GM19238 (cell line): ENCODE results near the gene STAC3.

Experiments used
- DNase-seq: peaks from one replicate; pipeline ENCODE4 v3.0.0; 2011; ENCODE audit warnings: low spot score; ENCODE audit not compliant: insufficient read length

STAC3 gene

DNA sequence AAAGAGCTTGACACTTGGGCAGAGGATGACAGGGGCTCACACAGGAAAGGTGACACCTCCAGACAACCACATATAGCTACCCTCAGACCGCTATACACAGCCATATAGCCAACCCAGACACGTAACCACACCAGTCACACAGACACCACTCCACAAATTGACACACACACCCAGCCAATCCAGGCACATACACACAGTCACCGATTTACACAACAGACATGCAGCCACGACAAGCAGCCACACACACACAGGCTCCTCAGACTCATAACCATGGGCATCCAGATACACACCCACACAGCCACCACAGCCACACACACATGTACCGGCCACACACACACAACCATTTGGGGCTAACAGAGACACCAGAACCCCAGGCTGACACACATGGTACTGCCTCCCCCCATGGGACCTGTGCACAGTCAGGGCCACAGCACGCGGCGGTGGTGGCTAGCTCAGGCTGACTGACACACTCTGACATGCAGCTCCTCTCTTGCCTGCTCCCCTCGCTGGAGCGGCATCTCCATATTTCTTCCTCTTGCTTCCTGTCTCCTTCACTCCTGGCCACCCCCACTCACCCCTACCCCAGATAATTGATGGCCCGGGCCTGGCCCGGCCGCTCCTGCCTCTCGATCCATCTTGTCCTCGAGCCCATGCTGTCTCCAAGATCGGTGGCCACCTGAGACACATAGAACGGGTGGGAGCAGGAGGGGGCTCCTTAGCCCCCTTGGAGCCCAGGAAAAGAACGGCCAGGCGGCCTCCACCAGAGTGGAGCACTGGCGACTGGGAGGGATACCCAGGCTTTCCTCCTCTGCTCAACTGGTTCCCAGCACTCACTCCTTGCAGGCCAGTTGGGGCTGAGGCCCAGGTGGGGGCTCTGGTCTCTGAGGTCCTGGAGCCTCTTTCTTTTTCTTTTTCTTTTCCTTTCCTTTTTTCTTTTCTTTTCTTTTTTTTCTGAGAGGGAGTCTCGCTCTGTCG lies 27.5 kb downstream of the STAC3 start:
- no peak for DNase-seq

DNA sequence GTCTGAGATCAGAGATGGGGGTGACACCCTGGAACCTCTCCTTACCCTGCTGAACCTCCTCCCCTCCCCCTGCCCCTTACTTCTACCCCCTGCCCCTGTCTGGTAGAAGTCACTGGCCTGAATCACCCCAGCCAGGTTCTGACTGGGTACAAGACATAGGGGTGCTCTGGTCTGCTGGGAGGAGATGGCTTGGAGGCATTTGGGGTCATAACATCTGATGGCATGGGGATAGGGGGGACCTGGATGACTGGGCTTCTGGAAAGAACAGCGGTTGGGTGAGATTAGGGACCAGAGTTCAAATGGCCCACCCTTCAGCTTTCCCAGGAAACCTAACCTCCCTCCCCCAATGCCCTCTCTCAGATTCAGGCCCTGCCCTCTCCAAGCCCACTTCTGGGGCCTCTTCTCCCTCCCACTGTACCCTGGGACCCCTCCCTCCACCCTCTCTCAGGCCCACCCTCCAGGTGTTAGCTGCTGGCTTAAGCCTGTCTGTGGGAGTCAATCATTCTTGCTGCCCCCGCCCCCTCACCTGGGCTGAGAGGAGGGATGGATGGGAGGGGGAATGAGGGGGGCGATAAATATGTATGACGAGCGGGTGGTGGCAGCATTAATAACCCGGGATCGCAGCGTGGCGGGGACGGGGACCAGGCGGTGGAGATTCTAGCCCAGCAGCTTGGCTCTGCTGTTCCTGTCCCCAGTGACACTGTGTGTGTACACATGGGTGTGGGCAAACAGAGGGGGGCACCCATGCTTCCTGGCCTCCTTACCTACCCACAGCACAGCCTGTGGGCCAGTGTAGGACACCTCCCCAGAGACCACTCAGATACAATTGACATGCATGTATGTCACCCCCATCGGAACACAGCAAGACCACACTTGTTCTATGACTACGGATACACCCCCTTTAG lies 28.4 kb downstream of the STAC3 start:
- no peak for DNase-seq

DNA sequence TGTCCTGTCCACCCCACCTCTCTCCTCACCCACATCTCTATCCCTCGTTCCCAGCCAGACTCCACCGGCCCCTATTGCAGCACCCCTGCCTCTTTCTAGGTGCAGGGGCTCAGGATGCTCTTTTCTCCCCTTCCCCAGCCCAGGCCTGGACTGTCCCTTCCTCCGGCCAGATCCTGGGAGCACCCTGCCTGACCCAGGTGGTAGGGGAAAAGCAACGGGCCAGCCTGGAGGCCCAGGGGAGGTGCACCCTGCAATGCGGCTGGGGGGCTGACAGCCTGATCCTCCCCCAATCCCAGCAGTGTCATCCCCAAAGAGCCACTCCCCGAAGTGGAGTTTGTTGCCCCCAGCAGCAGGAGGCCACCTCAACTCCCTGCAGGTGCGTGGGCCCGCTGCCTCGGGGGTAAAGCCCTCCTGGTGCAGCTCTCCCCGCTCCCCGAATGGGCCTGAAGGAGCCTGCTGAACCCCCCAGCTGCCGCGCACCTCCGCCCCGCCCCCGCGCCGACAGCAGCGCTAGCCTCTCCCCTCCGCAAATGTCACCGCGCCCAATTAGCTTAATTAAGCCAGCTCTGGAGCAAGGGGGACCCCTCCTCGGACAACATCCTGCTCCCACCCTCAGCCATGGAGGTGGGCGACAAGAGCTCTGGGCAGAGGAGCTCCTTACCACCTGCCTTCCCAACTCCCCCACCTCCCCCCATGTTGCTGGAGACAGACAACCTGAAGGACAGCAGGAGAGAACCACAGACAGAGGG lies 29.6 kb downstream of the STAC3 start:
- DNase-seq: no peak

DNA sequence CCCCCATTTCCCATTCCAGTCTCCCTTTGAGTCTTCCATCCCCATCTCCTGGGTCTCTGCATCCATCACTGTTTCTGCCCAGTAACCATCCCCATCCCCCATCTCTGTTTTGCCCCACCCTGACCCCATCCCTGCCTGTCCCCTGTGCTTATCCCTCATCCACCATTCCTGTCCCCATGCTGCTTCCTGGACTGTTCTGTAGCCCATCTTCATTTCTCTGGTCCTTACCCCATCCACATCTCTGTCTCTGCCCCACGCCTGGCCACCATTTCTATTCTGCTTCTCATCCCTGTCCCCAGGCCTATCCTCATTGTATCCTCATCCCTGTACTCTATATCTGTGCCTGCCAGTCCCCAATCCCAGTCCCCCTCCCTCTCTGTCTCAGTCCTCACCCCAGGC lies 30.2 kb downstream of the STAC3 start:
- no peak for DNase-seq

DNA sequence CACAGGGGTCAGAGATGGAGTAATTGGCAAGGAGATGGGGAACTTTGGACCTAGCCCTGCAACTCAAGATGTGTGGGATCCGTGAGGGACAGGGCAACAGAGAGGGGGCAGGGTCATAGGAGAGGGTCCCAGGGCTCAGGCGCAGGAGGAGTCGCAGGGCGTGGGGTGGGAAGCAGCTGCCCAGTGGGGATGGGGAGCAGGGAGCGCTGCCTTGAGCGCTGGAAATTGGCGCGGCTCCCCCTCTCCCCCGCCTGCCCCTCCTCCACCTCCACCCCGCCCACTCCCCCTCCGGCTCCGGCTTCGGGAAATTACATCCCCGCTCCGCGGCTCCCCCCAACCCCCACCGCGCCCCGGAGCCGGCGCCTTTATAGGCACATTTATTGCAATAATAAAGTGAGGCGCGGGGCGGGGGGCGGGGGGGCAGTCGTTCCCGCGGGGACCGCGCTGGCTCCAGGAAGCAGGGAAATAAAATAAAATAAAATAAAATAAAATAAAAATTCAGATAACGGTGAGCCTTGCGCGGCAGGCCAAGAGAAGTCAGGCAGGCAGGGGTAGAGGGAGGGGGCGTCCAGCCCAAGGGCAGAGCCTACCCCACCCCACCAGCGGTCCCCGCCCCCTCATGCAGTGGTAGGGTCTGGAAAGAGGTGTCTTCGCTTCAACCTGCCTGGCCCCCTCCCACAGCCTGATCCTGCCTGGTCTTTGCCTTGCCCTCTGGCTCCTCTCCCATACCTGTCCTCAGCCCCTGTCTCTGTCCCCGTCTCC lies 30.8 kb downstream of the STAC3 start:
- DNase-seq: no peak

DNA sequence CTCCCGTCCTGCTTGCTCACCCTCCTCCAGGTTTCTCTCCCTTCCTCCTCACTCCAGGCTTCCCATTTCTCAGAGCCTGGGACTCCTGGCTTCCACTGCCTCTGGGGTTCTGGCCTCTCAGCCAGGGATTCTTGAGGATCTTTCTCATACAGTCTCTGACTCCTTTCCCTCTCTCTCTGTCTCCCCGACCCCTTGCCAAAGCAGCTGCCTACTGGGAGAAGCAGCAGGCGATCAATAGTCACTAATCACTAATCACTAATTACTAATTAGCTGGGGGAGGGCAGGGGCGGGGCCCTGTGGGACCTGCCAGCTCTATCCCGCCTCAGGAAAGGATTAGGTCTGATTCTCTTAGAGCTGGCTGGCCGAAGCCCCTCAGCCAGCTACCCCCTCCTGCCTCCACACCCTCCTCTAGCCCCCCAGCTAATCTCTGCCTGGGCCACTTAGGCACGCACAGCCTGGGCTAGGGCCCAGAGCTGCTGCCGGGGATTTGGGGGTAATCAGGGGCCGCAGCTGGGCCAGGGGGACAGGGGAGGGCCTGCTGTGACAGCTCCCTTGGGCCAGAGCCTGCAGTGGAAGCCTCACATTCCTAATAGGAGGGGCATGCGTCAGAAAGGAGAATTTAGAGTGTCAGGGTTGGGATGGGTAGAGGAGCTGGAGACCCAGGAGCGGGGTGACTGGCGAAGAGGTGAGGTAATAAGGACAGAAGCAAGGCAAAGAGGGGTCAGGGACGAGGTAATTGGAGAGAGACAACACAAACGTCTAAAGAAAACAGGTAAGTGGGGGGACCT lies 31.6 kb downstream of the STAC3 start:
- DNase-seq: no peak

DNA sequence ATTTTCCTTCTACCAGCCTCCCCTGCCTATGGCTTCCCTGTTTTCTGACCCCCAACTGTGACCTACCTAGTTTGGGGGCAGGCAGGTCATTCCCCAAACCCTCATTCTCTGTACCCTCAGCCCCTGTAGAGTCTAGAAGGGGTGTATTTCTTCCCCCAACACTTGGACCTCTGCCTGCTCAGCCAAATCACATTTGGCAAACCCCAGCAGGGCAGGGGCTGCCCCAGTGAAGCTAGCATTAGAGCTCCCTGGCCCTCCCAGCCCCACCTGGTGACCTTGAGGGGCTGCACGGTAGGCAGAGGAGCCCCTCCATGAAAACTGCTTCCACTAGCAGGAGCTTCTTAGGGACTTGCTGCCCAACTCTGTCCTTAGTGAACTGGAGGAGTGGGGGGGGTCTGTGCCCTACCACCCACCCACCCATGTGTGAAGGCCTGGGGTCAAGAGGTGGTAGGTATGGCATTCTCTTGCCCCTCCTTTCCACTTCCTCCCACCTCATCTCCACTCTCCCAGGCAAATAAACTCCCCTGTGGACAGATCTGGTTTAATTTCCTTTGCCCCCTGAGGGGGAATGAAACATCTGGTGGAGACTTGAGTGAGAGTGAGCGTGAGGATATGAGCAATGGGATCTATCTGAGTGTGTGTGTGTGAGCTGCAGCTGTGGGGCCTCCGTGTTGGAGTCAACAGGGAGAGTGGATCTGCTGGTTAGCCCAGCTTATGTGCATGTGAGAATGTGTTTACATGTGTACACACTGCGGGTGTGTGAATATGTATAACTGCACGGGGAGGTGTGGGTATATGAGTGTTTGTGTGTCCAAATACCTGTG lies 32.7 kb downstream of the STAC3 start:
- DNase-seq: no peak

DNA sequence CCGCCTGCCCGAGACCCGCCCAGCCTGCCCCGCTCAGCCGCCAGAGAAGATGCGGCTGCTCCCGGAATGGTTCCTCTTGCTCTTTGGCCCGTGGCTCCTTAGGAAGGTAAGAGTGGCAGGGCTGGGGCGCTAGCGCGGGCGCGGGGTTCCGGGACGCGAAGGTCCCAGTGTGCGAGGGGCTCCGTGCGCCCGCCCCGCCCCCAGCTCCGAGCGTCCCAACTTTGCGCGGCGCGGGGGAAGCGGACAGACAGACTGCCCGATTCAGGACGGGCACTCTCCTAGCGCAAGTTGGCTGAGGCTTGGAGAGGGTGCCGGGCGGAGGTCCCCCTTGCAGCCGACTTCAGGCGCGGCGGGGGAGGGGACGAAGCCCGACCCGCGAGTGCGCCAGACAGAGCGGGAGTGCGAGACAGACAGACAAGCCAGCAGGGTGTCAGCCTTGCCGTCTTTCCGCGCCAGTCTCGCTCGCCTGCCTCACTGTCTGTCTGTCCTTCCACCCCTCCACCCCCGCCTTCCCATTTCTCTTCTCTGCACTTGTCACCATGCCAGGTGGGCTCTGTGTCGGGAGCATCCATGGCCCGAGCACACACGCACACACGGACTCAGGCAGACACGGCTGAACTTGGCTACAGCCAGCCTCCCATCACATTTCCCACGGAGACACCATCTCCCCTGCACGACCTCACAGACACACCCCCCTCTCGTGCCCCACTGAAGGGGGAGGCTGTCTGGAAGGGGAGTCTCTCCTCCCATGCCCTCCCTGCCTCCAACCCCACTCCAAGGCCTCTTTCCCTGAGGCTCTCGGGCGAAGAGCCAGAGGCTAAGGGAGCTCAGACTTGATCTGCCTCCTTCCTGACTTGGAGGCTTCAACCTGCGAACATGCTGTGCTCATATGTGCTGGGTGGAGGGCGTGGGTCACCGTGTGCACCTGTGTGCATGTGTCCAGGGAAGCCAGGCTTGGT lies 33.8 kb downstream of the STAC3 start:
- no peak for DNase-seq

DNA sequence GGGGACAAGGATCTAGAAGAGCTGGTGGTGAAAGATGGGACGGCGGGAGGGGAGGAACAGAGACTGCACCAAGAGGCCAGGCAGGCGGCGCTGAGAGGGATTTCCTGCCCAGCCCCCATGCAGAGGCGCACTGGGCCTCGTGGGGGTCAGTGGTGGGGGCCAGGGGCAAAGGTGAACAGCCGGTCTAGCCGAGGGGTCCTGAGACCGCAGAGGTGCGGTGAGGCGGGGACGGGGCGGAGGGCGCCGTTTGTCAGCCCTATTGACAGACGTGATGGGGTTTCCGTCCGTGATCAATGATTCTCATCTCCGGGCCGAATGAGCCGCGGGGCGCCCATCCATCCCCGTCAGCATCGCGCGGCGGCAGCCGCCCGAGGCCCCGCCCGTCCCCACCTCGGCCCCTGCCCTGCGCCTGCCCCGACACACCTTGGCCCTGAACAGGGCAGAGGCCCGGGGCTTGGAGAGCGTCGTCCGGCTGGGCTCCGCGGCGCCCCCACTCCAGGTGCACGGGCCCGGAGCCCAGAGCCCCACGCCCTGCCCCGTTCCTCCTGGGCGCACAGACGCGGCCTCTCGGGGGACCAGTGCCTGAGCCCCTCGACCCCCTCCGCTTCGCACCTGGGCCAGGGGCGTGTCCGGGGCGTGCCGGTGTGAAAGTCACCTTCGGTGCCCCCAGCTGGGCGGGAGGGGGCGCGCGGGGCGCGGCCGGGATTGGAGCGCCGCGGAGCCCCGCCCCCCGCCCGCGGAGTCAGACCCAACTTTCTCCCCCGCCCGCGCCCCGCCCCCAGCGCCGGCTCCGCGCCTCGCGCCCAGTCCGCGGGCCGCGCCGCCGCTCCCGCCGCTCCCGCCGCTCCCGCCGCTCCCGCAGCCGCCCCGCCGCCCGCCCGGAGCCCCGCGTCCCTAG lies 34.7 kb downstream of the STAC3 start, which contains the start of gene NXPH4:
NXPH4 (plus strand) TSS at position 781 of the 898 bp plus-strand sequence. CDS start 176 bp downstream, outside the sequence.
- peak; percentile 71 for DNase-seq

DNA sequence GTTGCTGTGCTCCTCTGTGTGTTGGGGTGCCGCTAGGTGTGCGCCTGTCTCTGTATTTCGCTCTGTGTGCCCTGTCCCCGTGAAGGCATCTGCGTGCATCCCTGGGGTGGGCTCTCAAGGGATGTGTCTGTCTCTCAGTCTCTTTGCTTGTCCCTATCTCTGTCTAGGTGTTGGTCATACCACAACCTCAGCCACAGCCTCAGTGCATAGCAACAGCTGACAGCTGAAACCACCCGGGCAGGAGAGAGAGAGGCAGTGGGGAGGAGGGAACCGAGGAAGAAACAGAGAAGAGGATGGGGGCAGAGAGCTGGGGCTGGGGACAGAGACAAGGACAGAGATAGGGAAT lies 35.3 kb downstream of the STAC3 start:
- peak; percentile 66 for DNase-seq

DNA sequence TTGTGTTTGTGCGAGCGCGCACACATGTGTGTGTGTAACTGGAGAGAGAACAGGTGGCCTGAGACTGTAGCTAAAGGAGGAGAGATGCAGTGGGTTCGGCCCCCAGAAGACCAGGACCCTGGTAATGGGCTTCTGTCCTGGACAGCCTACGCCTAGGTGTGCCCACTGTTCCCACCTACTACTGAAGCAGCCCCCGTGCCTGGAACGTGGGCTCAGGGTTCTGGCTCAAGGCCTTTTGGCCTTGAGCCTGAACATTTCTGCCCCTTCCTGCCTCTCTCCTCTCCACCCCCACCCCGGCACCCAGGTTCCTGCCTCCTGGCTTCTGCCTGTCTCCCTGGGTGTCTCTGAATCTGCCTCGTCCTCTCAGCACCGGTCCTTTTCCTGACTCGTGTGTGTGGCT lies 35.9 kb downstream of the STAC3 start:
- no peak for DNase-seq

DNA sequence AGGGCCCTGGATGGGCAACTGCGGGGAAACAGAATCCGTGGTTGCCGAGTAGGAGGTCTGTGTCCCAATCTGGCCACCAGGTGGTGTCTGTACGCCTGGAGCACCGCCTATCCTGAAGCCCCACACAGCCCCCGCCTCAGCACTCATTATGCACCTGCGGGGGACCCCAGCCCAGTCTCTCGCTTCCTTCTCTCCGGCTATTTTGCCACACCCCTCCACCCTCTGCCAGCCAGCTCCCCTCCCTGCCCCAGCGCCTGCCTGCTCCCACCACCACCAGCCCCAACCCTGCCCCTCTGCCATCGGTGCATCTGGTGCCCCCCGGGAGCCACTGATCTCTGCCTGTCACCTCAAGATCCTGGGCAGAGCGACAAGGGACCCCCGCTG lies 36.6 kb downstream of the STAC3 start:
- peak; percentile 82 for DNase-seq

DNA sequence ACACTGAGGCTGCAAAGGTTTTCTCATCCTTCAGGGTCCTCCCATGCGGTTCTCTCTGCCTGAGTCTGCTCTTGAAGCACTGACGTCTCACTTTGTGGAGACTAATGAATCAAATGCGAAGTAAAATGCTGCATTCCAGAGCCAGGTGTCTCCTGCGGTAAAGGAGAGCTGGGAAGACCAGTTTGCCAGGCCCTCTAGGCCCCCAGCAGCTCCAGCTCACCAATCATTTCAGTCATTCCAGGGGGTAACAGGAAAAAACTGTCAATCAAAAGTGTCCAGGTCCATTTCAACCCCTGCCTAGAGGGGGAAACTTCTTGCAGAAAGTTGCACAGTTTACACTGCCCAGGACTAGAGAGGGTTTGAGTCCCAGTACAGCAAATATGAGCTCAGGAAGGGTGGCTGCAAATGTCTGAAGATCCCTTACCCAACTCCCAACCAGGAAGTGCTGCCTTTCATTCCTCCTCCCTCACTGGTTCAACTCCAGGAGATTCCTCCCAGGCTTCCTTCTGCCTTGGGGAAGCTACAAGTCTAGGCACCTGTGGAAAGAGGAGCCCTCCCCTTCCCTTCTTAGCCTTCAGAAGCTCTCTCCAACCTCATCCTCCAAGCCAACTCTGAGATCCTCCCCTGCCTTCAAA lies 37.1 kb downstream of the STAC3 start:
- no peak for DNase-seq

DNA sequence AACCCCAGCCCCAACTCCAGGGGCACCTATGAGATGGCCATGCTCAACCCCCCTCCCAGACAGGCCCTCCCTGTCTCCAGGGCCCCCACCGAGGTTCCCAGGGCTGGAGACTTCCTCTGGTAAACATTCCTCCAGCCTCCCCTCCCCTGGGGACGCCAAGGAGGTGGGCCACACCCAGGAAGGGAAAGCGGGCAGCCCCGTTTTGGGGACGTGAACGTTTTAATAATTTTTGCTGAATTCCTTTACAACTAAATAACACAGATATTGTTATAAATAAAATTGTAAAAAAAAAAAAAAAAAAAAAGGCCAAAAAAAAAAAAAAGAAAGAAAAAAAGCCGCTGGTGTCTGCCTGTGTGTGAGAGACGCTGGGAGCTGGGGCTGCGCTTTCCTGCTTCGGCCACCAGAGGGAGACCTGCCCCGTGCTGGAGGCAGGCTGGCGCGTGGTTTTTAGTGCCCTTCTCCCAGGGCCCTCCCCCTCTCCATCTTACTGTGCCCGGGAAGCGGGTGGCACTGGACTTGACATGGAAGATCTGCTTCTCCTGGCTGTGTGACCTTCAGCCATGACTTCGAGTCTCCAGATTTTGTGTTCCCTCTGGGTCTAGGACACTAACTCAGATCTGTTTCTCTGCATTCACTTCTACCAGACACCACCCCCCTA lies 37.8 kb downstream of the STAC3 start:
- peak; percentile 96 for DNase-seq

DNA sequence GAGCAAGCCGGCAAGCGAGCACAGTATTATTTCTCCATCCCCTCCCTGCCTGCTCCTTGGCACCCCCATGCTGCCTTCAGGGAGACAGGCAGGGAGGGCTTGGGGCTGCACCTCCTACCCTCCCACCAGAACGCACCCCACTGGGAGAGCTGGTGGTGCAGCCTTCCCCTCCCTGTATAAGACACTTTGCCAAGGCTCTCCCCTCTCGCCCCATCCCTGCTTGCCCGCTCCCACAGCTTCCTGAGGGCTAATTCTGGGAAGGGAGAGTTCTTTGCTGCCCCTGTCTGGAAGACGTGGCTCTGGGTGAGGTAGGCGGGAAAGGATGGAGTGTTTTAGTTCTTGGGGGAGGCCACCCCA lies 38.3 kb downstream of the STAC3 start:
- DNase-seq: no peak
